ENCODE measurements around the gene ITPR3. TPM values are rescaled to one million over a fixed set of nuclear protein-coding genes. Genes with fewer than 3 reads are reported as not detected.
A peak's percentile ranks its signal among the peaks of the same experiment; 100 is the strongest.

ITPR3 gene
- polyA plus RNA-seq, 1 donor (not counting 4 experiments of a cell fraction or from before 2014, with no cell fraction given): 43.3 TPM

- no peaks in the 10 kb centered on the region for H3K9me3 ChIP-seq (ENCODE audit: control insufficient read depth, low read depth, low read length)
- H3K36me3 ChIP-seq (ENCODE audit: control insufficient read depth in 2 of 2, extremely low read depth in 1 of 2, insufficient read depth in 2 of 2, low read length in 2 of 2): peaks cover 53 to 77% of the 10 kb centered on the region in 2 experiments
- H3K79me2 ChIP-seq (ENCODE audit: control insufficient read depth, insufficient read depth, low read length): no peaks in the 10 kb centered on the region
- H3K4me1 ChIP-seq (ENCODE audit: control insufficient read depth, extremely low read depth, insufficient read depth, low read length): peaks cover 21% of the 10 kb centered on the region
- H3K27me3 ChIP-seq (ENCODE audit: control insufficient read depth, extremely low read depth, insufficient read depth, low read length): no peaks in the 10 kb centered on the region
- H3K4me2 ChIP-seq (ENCODE audit: control insufficient read depth, extremely low read depth, insufficient read depth, low read depth, low read length): no peak overlapping the region
- dilution Hi-C loops (cut with MboI; ENCODE audit: extremely low pct_ligation_motif_present, low sequenced_read_pairs): no loop called here
- no peaks in the 10 kb centered on the region for H3K9me1 ChIP-seq (ENCODE audit: control insufficient read depth, extremely low read depth, insufficient read depth, low read length)
- TF ChIP-seq EZH2 (IDR thresholded peaks at IDR 0.05; ENCODE audit: low read length) (no peak), CTCF (optimal IDR thresholded peaks at IDR 0.05 in 1 of 3, IDR thresholded peaks at IDR 0.05 in 1 of 3, conservative IDR thresholded peaks at IDR 0.05 in 1 of 3; ENCODE audit: extremely low read depth in 1 of 3, insufficient read depth in 2 of 3, low read length in 3 of 3) (no peak)
- DNase-seq (ENCODE audit: low read depth, low spot score) (no peak), FAIRE-seq (no peak)
- no peaks in the 10 kb centered on the region for H4K20me1 ChIP-seq (ENCODE audit: control insufficient read depth, extremely low read depth, insufficient read depth, low read length)
- no peak overlapping the region for H3K27ac ChIP-seq (ENCODE audit: control insufficient read depth, insufficient read depth, low read length)
- no peak overlapping the region for H3K9ac ChIP-seq (ENCODE audit: control insufficient read depth, extremely low read depth, insufficient read depth, low read length)
- no peak overlapping the region for H2AFZ ChIP-seq (ENCODE audit: control insufficient read depth, low read length)
- no peak overlapping the region for H3K4me3 ChIP-seq (ENCODE audit: control insufficient read depth in 2 of 3, extremely low read depth in 1 of 3, insufficient read depth in 2 of 3, low read depth in 1 of 3, low read length in 3 of 3)
Observed at GRCh38 chr6:33671744-33672072, 50.6 kb downstream of the ITPR3 start.

DNA sequence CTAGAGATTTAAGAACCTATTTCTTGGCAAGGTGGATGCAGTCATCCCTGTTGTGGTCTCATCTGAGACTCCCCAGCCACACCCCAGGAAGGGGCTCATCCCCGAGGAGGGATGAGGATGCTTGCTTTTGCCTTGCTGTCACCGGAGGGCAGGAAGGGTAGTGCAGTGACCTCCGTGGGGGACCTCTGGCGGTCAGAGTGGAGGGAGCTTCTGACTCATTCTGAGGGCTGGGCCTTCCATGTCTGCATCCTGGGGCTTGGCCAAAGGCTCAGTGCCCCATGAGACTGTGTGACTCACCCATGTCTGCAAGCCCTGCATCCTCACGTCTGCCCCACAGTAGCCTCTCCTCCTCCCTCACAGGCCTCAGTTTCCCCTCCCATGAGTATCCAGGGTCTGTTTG is 51.7 kb downstream of the ITPR3 start:
- H3K9me3 ChIP-seq (ENCODE audit: control insufficient read depth, low read depth, low read length): no peaks in the 10 kb centered on the region

More for the DNA sequence above, 51.7 kb downstream of the ITPR3 start:
- no peak overlapping the region for H3K4me3 ChIP-seq (ENCODE audit: control insufficient read depth in 2 of 3, extremely low read depth in 1 of 3, insufficient read depth in 2 of 3, low read depth in 1 of 3, low read length in 3 of 3)
- no peak overlapping the region for H2AFZ ChIP-seq (ENCODE audit: control insufficient read depth, low read length)
- H4K20me1 ChIP-seq (ENCODE audit: control insufficient read depth, extremely low read depth, insufficient read depth, low read length): no peaks in the 10 kb centered on the region
- H3K79me2 ChIP-seq (ENCODE audit: control insufficient read depth, insufficient read depth, low read length): no peaks in the 10 kb centered on the region
- FAIRE-seq (peak; percentile 78), DNase-seq (ENCODE audit: low read depth, low spot score) (peak; percentile 70)
- no peak for TF ChIP-seq EZH2 (IDR thresholded peaks at IDR 0.05; ENCODE audit: low read length)
- TF ChIP-seq CTCF (optimal IDR thresholded peaks at IDR 0.05 in 1 of 3, IDR thresholded peaks at IDR 0.05 in 1 of 3, conservative IDR thresholded peaks at IDR 0.05 in 1 of 3; ENCODE audit: extremely low read depth in 1 of 3, insufficient read depth in 2 of 3, low read length in 3 of 3): peak in 2 of 3 experiments; percentile 40 to 46
- H3K4me1 ChIP-seq (ENCODE audit: control insufficient read depth, extremely low read depth, insufficient read depth, low read length): peaks cover 21% of the 10 kb centered on the region
- no peaks in the 10 kb centered on the region for H3K9me1 ChIP-seq (ENCODE audit: control insufficient read depth, extremely low read depth, insufficient read depth, low read length)
- peak overlapping the region; percentile 4 for H3K9ac ChIP-seq (ENCODE audit: control insufficient read depth, extremely low read depth, insufficient read depth, low read length)
- H3K36me3 ChIP-seq (ENCODE audit: control insufficient read depth in 2 of 2, extremely low read depth in 1 of 2, insufficient read depth in 2 of 2, low read length in 2 of 2): peaks cover 54 to 78% of the 10 kb centered on the region in 2 experiments
- H3K4me2 ChIP-seq (ENCODE audit: control insufficient read depth, extremely low read depth, insufficient read depth, low read depth, low read length): no peak overlapping the region
- peak overlapping the region; percentile 49 for H3K27ac ChIP-seq (ENCODE audit: control insufficient read depth, insufficient read depth, low read length)
- no peaks in the 10 kb centered on the region for H3K27me3 ChIP-seq (ENCODE audit: control insufficient read depth, extremely low read depth, insufficient read depth, low read length)
- dilution Hi-C loops (cut with MboI; ENCODE audit: extremely low pct_ligation_motif_present, low sequenced_read_pairs): no loop called here

All from keratinocyte (primary cell).